ENCODE results near the gene RACGAP1. TPM values are rescaled to one million over a fixed set of nuclear protein-coding genes. Genes with fewer than 3 reads are reported as not detected.
A peak's percentile ranks its signal among the peaks of the same experiment; 100 is the strongest.

RACGAP1 gene
- total and polyA plus RNA-seq, 2 of the 4 experiments (the other 2 are of a cell fraction), result 37.9 to 110 TPM

- Histone ChIP-seq H4K5ac (ENCODE audit: low read depth, low read length) (no peak overlapping the region), H3K27me3 (ENCODE audit: control insufficient read depth, insufficient read depth, low read length) (no peaks in the 10 kb centered on the region), H3K14ac (replicated peaks; ENCODE audit: low read depth, low read length) (no peak overlapping the region), H3K56ac (ENCODE audit: extremely low read depth, insufficient read depth, low read length) (no peak overlapping the region), H3K27ac (ENCODE audit: insufficient read depth, low read length) (no peak overlapping the region), H3K18ac (ENCODE audit: low read depth, low read length) (no peak overlapping the region), H3K9me3 (ENCODE audit: control insufficient read depth, insufficient read depth, low read length) (no peaks in the 10 kb centered on the region), H3K36me3 (ENCODE audit: control insufficient read depth, insufficient read depth, low read length) (peaks cover 3% of the 10 kb centered on the region), H4K20me1 (ENCODE audit: insufficient read depth, low read length) (no peaks in the 10 kb centered on the region; the same call in 1 of the 2 replicates), H3K4me1 (ENCODE audit: control insufficient read depth, insufficient read depth, low read length) (peaks cover 4% of the 10 kb centered on the region; the same call in 1 of the 2 replicates), H3K23ac (ENCODE audit: low read depth, low read length) (no peak overlapping the region), H3K9ac (ENCODE audit: low read depth, low read length) (no peak overlapping the region), H2BK15ac (ENCODE audit: low read depth, low read length) (no peak overlapping the region), H2AK9ac (replicated peaks; ENCODE audit: low read depth, low read length, poor library complexity) (no peak overlapping the region), H3K4me3 (ENCODE audit: insufficient read depth, low read depth, low read length) (no peak overlapping the region), H4K91ac (ENCODE audit: insufficient read depth, low read depth, low read length) (no peak overlapping the region), H3K4ac (ENCODE audit: low read depth, low read length) (no peak overlapping the region), H2BK5ac (ENCODE audit: low read depth, low read length, poor library complexity, severe bottlenecking) (no peak overlapping the region), H3K9me1 (ENCODE audit: insufficient read depth, low read length) (peaks cover 6% of the 10 kb centered on the region; the same call in 1 of the 2 replicates), H2AK5ac (ENCODE audit: low read depth, low read length) (no peak overlapping the region), H2BK20ac (ENCODE audit: low read depth, low read length) (no peak overlapping the region), H2BK120ac (ENCODE audit: low read depth, low read length) (no peak overlapping the region), H4K8ac (ENCODE audit: low read depth in 2 of 2, low read length in 2 of 2) (no peak overlapping the region), H3K79me1 (ENCODE audit: low read depth in 1 of 2, low read length in 2 of 2) (peaks cover 3 to 28% of the 10 kb centered on the region in 2 experiments; a peak in 3 of 4 replicates), H2AFZ (replicated peaks; ENCODE audit: low read length, poor library complexity) (no peak overlapping the region), H3K4me2 (ENCODE audit: low read depth, low read length) (no peak overlapping the region)
- WGBS, 2 experiments (ENCODE audit: extremely low coverage in 2 of 2, insufficient read length in 1 of 2), result no CpG with 5 or more reads among the region's 4 CpGs
- peak; percentile 65 for ATAC-seq (ENCODE audit: low read depth)
- intact Hi-C loops (cut with micrococcal nuclease) (no loop called here), in situ Hi-C loops (cut with MboI; ENCODE audit: low sequenced_read_pairs) (no loop called here), dilution Hi-C loops (cut with HindIII; ENCODE audit: low sequenced_read_pairs, unreplicated experiment) (no loop called here)
- TF ChIP-seq MXI1 (IDR thresholded peaks at IDR 0.05; ENCODE audit: borderline replicate concordance, low read depth, low read length) (no peak), RCOR1 (IDR thresholded peaks at IDR 0.05; ENCODE audit: insufficient replicate concordance, low read length) (no peak), BHLHE40 (IDR thresholded peaks at IDR 0.05; ENCODE audit: low read depth, low read length) (no peak), USF2 (IDR thresholded peaks at IDR 0.05; ENCODE audit: low read depth, low read length) (no peak), SMC3 (IDR thresholded peaks at IDR 0.05; ENCODE audit: low read depth, low read length) (no peak), CEBPB (IDR thresholded peaks at IDR 0.05; ENCODE audit: low read depth, low read length) (peak; percentile 91), CHD1 (IDR thresholded peaks at IDR 0.05; ENCODE audit: low read depth, low read length) (no peak), ELK1 (IDR thresholded peaks at IDR 0.05; ENCODE audit: borderline replicate concordance, low read depth, low read length) (no peak), RFX5 (IDR thresholded peaks at IDR 0.05; ENCODE audit: low read depth, low read length) (no peak), POLR2A (IDR thresholded peaks at IDR 0.05; ENCODE audit: low read depth, low read length) (no peak), MAFK (IDR thresholded peaks at IDR 0.05; ENCODE audit: low read depth, low read length) (no peak), FOS (IDR thresholded peaks at IDR 0.05; ENCODE audit: low read depth, low read length) (peak; percentile 15; the same call in 1 of the 2 replicates)
- no TSS peak for BruUV-seq (replicated peaks)
- CTCF ChIA-PET, result interaction anchor here (0.6 to 1.0 kb wide), 2 partner anchors 23 to 24 kb away, joined by 3 to 4 read pairs; no protein-coding TSS in a partner anchor
- POLR2A ChIA-PET (ENCODE audit: unreplicated experiment), result no interaction called here
- peak; percentile 64 for DNase-seq
These were observed 35.0 kb downstream of the RACGAP1 start for GRCh38 chr12:49990273-49990672.

Data from IMR-90 (cell line).